IMR-90 (cell line): ENCODE measurements around the gene USP51. TPM values are rescaled to one million over a fixed set of nuclear protein-coding genes. Genes with fewer than 3 reads are reported as not detected.

Experiments used
- ATAC-seq: fragments of 200-7000 bp; cut with Tn5 transposase; 2 replicates; pipeline ENCODE4 v1.9.1; 2020; ENCODE audit warnings: low read depth, mild to moderate bottlenecking, moderate library complexity
- BruUV-seq: library from RNA; stranded (reverse); fragments of 400-500 nt; replicated peaks from 2 replicates; lab custom pipeline; 2021; lab: Mats Ljungman, UMichigan
- CTCF ChIA-PET: fragments of 300-600 bp; formaldehyde crosslinking; extraction: SDS; loops from one replicate; lab custom pipeline; 2021; ENCODE audit warnings: antibody characterized with exemption; lab: Yijun Ruan, JAX
- POLR2A ChIA-PET: fragments of 300-600 bp; sonication (Branson Sonifier 250); formaldehyde crosslinking; loops from one replicate; lab custom pipeline; 2022; ENCODE audit warnings: antibody characterized with exemption; ENCODE audit not compliant: unreplicated experiment; lab: Charles Lee
- DNase-seq: peaks from one replicate; pipeline ENCODE4 v3.0.0; 2013
- H2AFZ ChIP-seq: replicated peaks from 2 replicates; pipeline ENCODE3; 2013; ENCODE audit warnings: low read length, mild to moderate bottlenecking; ENCODE audit not compliant: poor library complexity
- H2AK5ac ChIP-seq: 2 replicates; pipeline ENCODE4 v1.6.1; 2013; ENCODE audit warnings: low read depth, low read length, inconsistent platforms
- H2AK9ac ChIP-seq: replicated peaks from 2 replicates; pipeline ENCODE3; 2013; ENCODE audit warnings: mild to moderate bottlenecking, low read depth, low read length, moderate library complexity; ENCODE audit not compliant: poor library complexity
- H2BK120ac ChIP-seq: 2 replicates; pipeline ENCODE4 v1.6.1; 2013; ENCODE audit warnings: low read depth, low read length, inconsistent platforms
- H2BK15ac ChIP-seq: 3 replicates; pipeline ENCODE4 v1.6.1; 2013; ENCODE audit warnings: low read depth, low read length, inconsistent platforms
- H2BK20ac ChIP-seq: 2 replicates; pipeline ENCODE4 v1.6.1; 2013; ENCODE audit warnings: low read depth, mild to moderate bottlenecking, inconsistent platforms, low read length, moderate library complexity
- H2BK5ac ChIP-seq: 2 replicates; pipeline ENCODE4 v1.6.1; 2013; ENCODE audit warnings: mild to moderate bottlenecking, low read depth, low read length, inconsistent platforms; ENCODE audit not compliant: poor library complexity, severe bottlenecking
- H3K14ac ChIP-seq: replicated peaks from 2 replicates; pipeline ENCODE4 v1.6.1; 2013; ENCODE audit warnings: low read depth, low read length, inconsistent platforms
- H3K18ac ChIP-seq: 2 replicates; pipeline ENCODE4 v1.6.1; 2013; ENCODE audit warnings: low read depth, low read length, control low read depth
- H3K23ac ChIP-seq: 2 replicates; pipeline ENCODE4 v1.6.1; 2013; ENCODE audit warnings: low read depth, low read length, inconsistent platforms
- H3K27ac ChIP-seq: 2 replicates; pipeline ENCODE4 v1.5.1; 2013; ENCODE audit warnings: mild to moderate bottlenecking, control low read depth, low read length; ENCODE audit not compliant: insufficient read depth
- H3K27me3 ChIP-seq: 2 replicates; pipeline ENCODE4 v1.6.1; 2013; ENCODE audit warnings: low read length; ENCODE audit not compliant: control insufficient read depth, insufficient read depth
- H3K36me3 ChIP-seq: 2 replicates; pipeline ENCODE4 v1.6.1; 2013; ENCODE audit warnings: low read length, mixed read lengths; ENCODE audit not compliant: control insufficient read depth, insufficient read depth
- H3K4ac ChIP-seq: 2 replicates; pipeline ENCODE4 v1.6.1; 2013; ENCODE audit warnings: low read depth, low read length, inconsistent platforms
- H3K4me1 ChIP-seq: 2 replicates; pipeline ENCODE4 v1.6.1; 2013; ENCODE audit warnings: low read length, mixed read lengths; ENCODE audit not compliant: control insufficient read depth, insufficient read depth
- H3K4me2 ChIP-seq: 2 replicates; pipeline ENCODE4 v1.6.1; 2013; ENCODE audit warnings: low read depth, mild to moderate bottlenecking, control low read depth, low read length, moderate library complexity
- H3K4me3 ChIP-seq: 2 replicates; pipeline ENCODE4 v1.5.1; 2013; ENCODE audit warnings: low read depth, mild to moderate bottlenecking, control low read depth, low read length, moderate library complexity; ENCODE audit not compliant: insufficient read depth
- H3K56ac ChIP-seq: 2 replicates; pipeline ENCODE4 v1.6.1; 2013; ENCODE audit warnings: low read length, inconsistent platforms; ENCODE audit not compliant: insufficient read depth; ENCODE audit errors: extremely low read depth
- H3K79me1 ChIP-seq, 2 experiments: 2 replicates each; pipeline ENCODE4 v1.6.1; 2013; ENCODE audit warnings: low read length in 2 of 2, inconsistent platforms in 1 of 2, low read depth in 1 of 2
- H3K9ac ChIP-seq: 2 replicates; pipeline ENCODE4 v1.6.1; 2013; ENCODE audit warnings: low read depth, low read length, control low read depth
- H3K9me1 ChIP-seq: 2 replicates; pipeline ENCODE4 v1.6.1; 2013; ENCODE audit warnings: low read length, inconsistent platforms; ENCODE audit not compliant: insufficient read depth
- H3K9me3 ChIP-seq: 2 replicates; pipeline ENCODE4 v1.6.1; 2013; ENCODE audit warnings: low read length; ENCODE audit not compliant: control insufficient read depth, insufficient read depth
- H4K20me1 ChIP-seq: 2 replicates; pipeline ENCODE4 v1.6.1; 2013; ENCODE audit warnings: low read length, inconsistent platforms; ENCODE audit not compliant: insufficient read depth
- H4K5ac ChIP-seq: 2 replicates; pipeline ENCODE4 v1.6.1; 2013; ENCODE audit warnings: mild to moderate bottlenecking, low read depth, low read length, control low read depth
- H4K8ac ChIP-seq, 2 experiments: 2 replicates each; pipeline ENCODE4 v1.6.1; 2013; ENCODE audit warnings: low read depth in 2 of 2, low read length in 2 of 2, control low read depth in 1 of 2, inconsistent platforms in 1 of 2
- H4K91ac ChIP-seq: 2 replicates; pipeline ENCODE4 v1.6.1; 2013; ENCODE audit warnings: low read depth, low read length, inconsistent platforms; ENCODE audit not compliant: insufficient read depth
- BHLHE40 ChIP-seq: fragments of 150-350 bp; IDR thresholded peaks from 2 replicates; pipeline ENCODE4 v1.6.1; 2016; ENCODE audit warnings: mild to moderate bottlenecking, low read depth, low read length
- CEBPB ChIP-seq: IDR thresholded peaks from 2 replicates; pipeline ENCODE4 v1.6.1; 2012; ENCODE audit warnings: low read depth, low read length, improper control_type of control experiment
- CHD1 ChIP-seq: IDR thresholded peaks from 2 replicates; pipeline ENCODE4 v1.6.1; 2012; ENCODE audit warnings: low read depth, low read length, improper control_type of control experiment
- CTCF ChIP-seq: conservative IDR thresholded peaks from 2 replicates; pipeline ENCODE4 v1.5.1; 2012; ENCODE audit warnings: mild to moderate bottlenecking, low read depth, low read length, improper control_type of control experiment
- ELK1 ChIP-seq: fragments of 150-350 bp; IDR thresholded peaks from 2 replicates; pipeline ENCODE4 v1.6.1; 2016; ENCODE audit warnings: low read depth, mild to moderate bottlenecking, low read length, moderate library complexity, borderline replicate concordance
- FOS ChIP-seq: fragments of 150-350 bp; IDR thresholded peaks from 2 replicates; pipeline ENCODE4 v1.6.1; 2016; ENCODE audit warnings: low read depth, low read length
- MAFK ChIP-seq: IDR thresholded peaks from 2 replicates; pipeline ENCODE4 v1.6.1; 2012; ENCODE audit warnings: low read depth, low read length, improper control_type of control experiment
- MAZ ChIP-seq: IDR thresholded peaks from 2 replicates; pipeline ENCODE4 v1.6.1; 2012; ENCODE audit warnings: low read depth, mild to moderate bottlenecking, low read length, improper control_type of control experiment, moderate library complexity, borderline replicate concordance
- MXI1 ChIP-seq: IDR thresholded peaks from 2 replicates; pipeline ENCODE4 v1.6.1; 2012; ENCODE audit warnings: low read depth, mild to moderate bottlenecking, low read length, moderate library complexity, borderline replicate concordance
- NFE2L2 ChIP-seq: fragments of 150-350 bp; IDR thresholded peaks from 2 replicates; pipeline ENCODE4 v1.6.1; 2016; ENCODE audit warnings: low read depth, mild to moderate bottlenecking, low read length
- POLR2A ChIP-seq: IDR thresholded peaks from 2 replicates; pipeline ENCODE4 v1.6.1; 2012; ENCODE audit warnings: mild to moderate bottlenecking, low read depth, low read length
- RAD21 ChIP-seq: IDR thresholded peaks from 2 replicates; pipeline ENCODE4 v1.6.1; 2012; ENCODE audit warnings: low read length, improper control_type of control experiment
- RCOR1 ChIP-seq: IDR thresholded peaks from 2 replicates; pipeline ENCODE4 v1.6.1; 2012; ENCODE audit warnings: mild to moderate bottlenecking, low read length, improper control_type of control experiment; ENCODE audit not compliant: insufficient replicate concordance
- RFX5 ChIP-seq: IDR thresholded peaks from 2 replicates; pipeline ENCODE4 v1.8.0; 2012; ENCODE audit warnings: low read depth, mild to moderate bottlenecking, low read length, moderate library complexity
- SMC3 ChIP-seq: fragments of 150-350 bp; IDR thresholded peaks from 2 replicates; pipeline ENCODE4 v1.6.1; 2016; ENCODE audit warnings: low read depth, mild to moderate bottlenecking, antibody characterized with exemption, low read length, moderate library complexity
- USF2 ChIP-seq: fragments of 150-350 bp; IDR thresholded peaks from 2 replicates; pipeline ENCODE4 v1.6.1; 2017; ENCODE audit warnings: mild to moderate bottlenecking, antibody characterized with exemption, low read length, low read depth
- dilution Hi-C: fragments of 300-500 bp; cut with HindIII; formaldehyde crosslinking; loops from one replicate; pipeline ENCODE4 v1.14.3; 2018; ENCODE audit warnings: low sequenced_read_pairs; ENCODE audit not compliant: unreplicated experiment
- in situ Hi-C: fragments of 300-500 bp; cut with MboI; formaldehyde crosslinking; loops from 3 replicates; pipeline ENCODE4 v1.14.3; 2019; ENCODE audit warnings: low sequenced_read_pairs, inconsistent platforms, mixed read lengths
- intact Hi-C: fragments of 100-400 bp; cut with micrococcal nuclease; formaldehyde crosslinking; loops from 2 replicates; pipeline ENCODE4 v1.10.0; 2022
- polyA plus RNA-seq, 3 experiments: library from polyadenylated mRNA; depleted of rRNA; stranded (reverse); fragments of >200 nt; gene quantifications; 2 replicates each; pipeline ENCODE4 v1.2.3, GENCODE V29; 2012; ENCODE audit warnings: low replicate concordance in 1 of 3
- total RNA-seq: library from RNA; depleted of rRNA; stranded (reverse); fragments of >200 nt; gene quantifications from 2 replicates; pipeline ENCODE4 v1.2.3, GENCODE V29; 2012

USP51 gene
- total and polyA plus RNA-seq, 2 of the 4 experiments (the other 2 are of a cell fraction), result 0.26 to 2.0 TPM

- no peak overlapping the region for H3K27ac ChIP-seq
- no peaks in the 10 kb centered on the region for H3K4me1 ChIP-seq
- dilution Hi-C loops (no loop called here), in situ Hi-C loops (loop anchor here (25.0 kb wide), 1 partner anchor 227 kb away; the partner anchor contains the start of gene RRAGB), intact Hi-C loops (no loop called here)
- no peak overlapping the region for H3K14ac ChIP-seq
- no peak overlapping the region for H2BK15ac ChIP-seq
- no peak overlapping the region for H3K23ac ChIP-seq
- no peak overlapping the region for H4K8ac ChIP-seq
- no peak overlapping the region for H3K56ac ChIP-seq
- H3K4ac ChIP-seq, result no peak overlapping the region
- H3K9me1 ChIP-seq, result no peaks in the 10 kb centered on the region
- TF ChIP-seq FOS (no peak), CEBPB (no peak), RAD21 (no peak), RFX5 (no peak), NFE2L2 (no peak), USF2 (no peak), ELK1 (no peak), BHLHE40 (no peak), MXI1 (no peak), MAFK (no peak), POLR2A (no peak), RCOR1 (no peak), SMC3 (no peak), MAZ (no peak), CTCF (no peak), CHD1 (no peak)
- H2AK5ac ChIP-seq, result no peak overlapping the region
- H3K4me2 ChIP-seq, result no peak overlapping the region
- no peak overlapping the region for H3K4me3 ChIP-seq
- H3K9me3 ChIP-seq, result no peaks in the 10 kb centered on the region
- H2BK120ac ChIP-seq, result no peak overlapping the region
- no peak overlapping the region for H3K9ac ChIP-seq
- H3K36me3 ChIP-seq, result no peaks in the 10 kb centered on the region
- DNase-seq (no peak), ATAC-seq (no peak)
- no TSS peak for BruUV-seq
- no peaks in the 10 kb centered on the region for H3K79me1 ChIP-seq
- no peak overlapping the region for H3K18ac ChIP-seq
- H2BK5ac ChIP-seq, result no peak overlapping the region
- H4K20me1 ChIP-seq, result no peaks in the 10 kb centered on the region
- no peak overlapping the region for H4K5ac ChIP-seq
- ChIA-PET POLR2A (no interaction called here), CTCF (no interaction called here)
- H2AFZ ChIP-seq, result no peak overlapping the region
- peaks cover 2% of the 10 kb centered on the region; the same call in 1 of the 2 replicates for H3K27me3 ChIP-seq
- no peak overlapping the region for H2BK20ac ChIP-seq
- H4K91ac ChIP-seq, result no peak overlapping the region
- H2AK9ac ChIP-seq, result no peak overlapping the region
Measured at GRCh38 chrX:55484948-55485347, 4.7 kb downstream of the USP51 start.
